ENCODE results near the gene IRX6. TPM values are rescaled to one million over a fixed set of nuclear protein-coding genes. Genes with fewer than 3 reads are reported as not detected.

Gene IRX6
- total and polyA plus RNA-seq, 2 donors from 2014 or later: 0.62 to 1.2 TPM

- no peak overlapping the region for H3K27ac ChIP-seq (ENCODE audit: low read depth in 2 of 2, low read length in 2 of 2)
- FAIRE-seq (no peak), DNase-seq (no peak)
- no peak overlapping the region for H3K9ac ChIP-seq (ENCODE audit: low read length in 3 of 3)
- peaks cover 0 to 2% (median 0%) of the 10 kb centered on the region in 3 donors for H3K9me3 ChIP-seq (ENCODE audit: control insufficient read depth in 2 of 3, insufficient read depth in 1 of 3, low read length in 3 of 3)
- H3K27me3 ChIP-seq (ENCODE audit: control insufficient read depth, insufficient read depth, low read length): no peaks in the 10 kb centered on the region
- intact Hi-C loops (cut with DNase I): no loop called here
- H3K4me3 ChIP-seq (ENCODE audit: low read length in 3 of 3): no peak overlapping the region
- TF ChIP-seq CTCF (IDR thresholded peaks at IDR 0.05; ENCODE audit: borderline replicate concordance, extremely low read depth, insufficient read depth): no peak
- no peaks in the 10 kb centered on the region for H3K36me3 ChIP-seq (ENCODE audit: control insufficient read depth in 2 of 3, insufficient read depth in 3 of 3, low read length in 3 of 3)
- H3K4me1 ChIP-seq (ENCODE audit: control insufficient read depth in 2 of 3, insufficient read depth in 2 of 3, low read depth in 1 of 3, low read length in 3 of 3): no peaks in the 10 kb centered on the region
These were observed 26.0 kb upstream of the IRX6 start for GRCh38 chr16:55297910-55298479.

- no peaks in the 10 kb centered on the region for H3K4me1 ChIP-seq (ENCODE audit: control insufficient read depth in 2 of 3, insufficient read depth in 2 of 3, low read depth in 1 of 3, low read length in 3 of 3)
- no peak for TF ChIP-seq CTCF (IDR thresholded peaks at IDR 0.05; ENCODE audit: borderline replicate concordance, extremely low read depth, insufficient read depth)
- FAIRE-seq: no peak
- H3K27ac ChIP-seq (ENCODE audit: low read depth in 2 of 2, low read length in 2 of 2): no peak overlapping the region
- H3K27me3 ChIP-seq (ENCODE audit: control insufficient read depth, insufficient read depth, low read length): no peaks in the 10 kb centered on the region
- DNase-seq: peak in 1 of 5 donors; percentile 39
- H3K9me3 ChIP-seq (ENCODE audit: control insufficient read depth in 2 of 3, insufficient read depth in 1 of 3, low read length in 3 of 3): peaks cover 0 to 2% (median 0%) of the 10 kb centered on the region in 3 donors
- no peak overlapping the region for H3K9ac ChIP-seq (ENCODE audit: low read length in 3 of 3)
- no peak overlapping the region for H3K4me3 ChIP-seq (ENCODE audit: low read length in 3 of 3)
- intact Hi-C loops (cut with DNase I): no loop called here
- no peaks in the 10 kb centered on the region for H3K36me3 ChIP-seq (ENCODE audit: control insufficient read depth in 2 of 3, insufficient read depth in 3 of 3, low read length in 3 of 3)
These were observed 22.5 kb upstream of the IRX6 start for GRCh38 chr16:55301385-55302008.

GRCh38 chr16:55302635-55303034, 21.4 kb upstream of the IRX6 start:
- DNase-seq: peak in 1 of 5 donors; percentile 68
- Histone ChIP-seq H3K27ac (ENCODE audit: low read depth in 2 of 2, low read length in 2 of 2) (no peak overlapping the region), H3K9me3 (ENCODE audit: control insufficient read depth in 2 of 3, insufficient read depth in 1 of 3, low read length in 3 of 3) (peaks cover 0 to 2% (median 0%) of the 10 kb centered on the region in 3 donors), H3K9ac (ENCODE audit: low read length in 3 of 3) (no peak overlapping the region), H3K36me3 (ENCODE audit: control insufficient read depth in 2 of 3, insufficient read depth in 3 of 3, low read length in 3 of 3) (no peaks in the 10 kb centered on the region), H3K4me1 (ENCODE audit: control insufficient read depth in 2 of 3, insufficient read depth in 2 of 3, low read depth in 1 of 3, low read length in 3 of 3) (no peaks in the 10 kb centered on the region), H3K4me3 (ENCODE audit: low read length in 3 of 3) (no peak overlapping the region), H3K27me3 (ENCODE audit: control insufficient read depth, insufficient read depth, low read length) (no peaks in the 10 kb centered on the region)
- no peak for TF ChIP-seq CTCF (IDR thresholded peaks at IDR 0.05; ENCODE audit: borderline replicate concordance, extremely low read depth, insufficient read depth)
- FAIRE-seq: no peak
- intact Hi-C loops (cut with DNase I): no loop called here
